Fibroblast of upper back skin (primary cell): ENCODE data around the gene CD2.

Source experiments
- DNase-seq: peaks from one replicate; pipeline ENCODE4 v3.0.0-alpha.2; 2013

The CD2 gene, protein sequence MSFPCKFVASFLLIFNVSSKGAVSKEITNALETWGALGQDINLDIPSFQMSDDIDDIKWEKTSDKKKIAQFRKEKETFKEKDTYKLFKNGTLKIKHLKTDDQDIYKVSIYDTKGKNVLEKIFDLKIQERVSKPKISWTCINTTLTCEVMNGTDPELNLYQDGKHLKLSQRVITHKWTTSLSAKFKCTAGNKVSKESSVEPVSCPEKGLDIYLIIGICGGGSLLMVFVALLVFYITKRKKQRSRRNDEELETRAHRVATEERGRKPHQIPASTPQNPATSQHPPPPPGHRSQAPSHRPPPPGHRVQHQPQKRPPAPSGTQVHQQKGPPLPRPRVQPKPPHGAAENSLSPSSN

DNA sequence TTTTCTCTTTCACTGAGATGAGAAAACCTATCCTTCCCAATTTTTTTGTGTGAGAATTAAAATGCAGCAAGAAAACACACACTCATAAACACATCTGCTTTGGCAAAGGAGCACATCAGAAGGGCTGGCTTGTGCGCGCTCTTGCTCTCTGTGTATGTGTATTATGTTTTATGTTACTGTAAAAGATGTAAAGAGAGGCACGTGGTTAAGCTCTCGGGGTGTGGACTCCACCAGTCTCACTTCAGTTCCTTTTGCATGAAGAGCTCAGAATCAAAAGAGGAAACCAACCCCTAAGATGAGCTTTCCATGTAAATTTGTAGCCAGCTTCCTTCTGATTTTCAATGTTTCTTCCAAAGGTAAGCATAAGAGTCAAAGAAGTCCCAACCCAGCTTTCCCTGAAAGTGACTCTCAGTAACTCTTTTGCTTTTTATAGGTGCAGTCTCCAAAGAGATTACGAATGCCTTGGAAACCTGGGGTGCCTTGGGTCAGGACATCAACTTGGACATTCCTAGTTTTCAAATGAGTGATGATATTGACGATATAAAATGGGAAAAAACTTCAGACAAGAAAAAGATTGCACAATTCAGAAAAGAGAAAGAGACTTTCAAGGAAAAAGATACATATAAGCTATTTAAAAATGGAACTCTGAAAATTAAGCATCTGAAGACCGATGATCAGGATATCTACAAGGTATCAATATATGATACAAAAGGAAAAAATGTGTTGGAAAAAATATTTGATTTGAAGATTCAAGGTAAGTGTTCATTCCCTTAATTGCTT is at the start of gene CD2:
TSS of gene CD2 (plus strand) at position 233 of the 780 bp plus-strand sequence. CDS start at position 296, 63 bp downstream.
- no peak for DNase-seq

- no peak for DNase-seq
These were observed 48.1 kb upstream of the CD2 start for GRCh38 chr1:116706123-116706522.

- no peak for DNase-seq
These were observed 47.4 kb upstream of the CD2 start for GRCh38 chr1:116706841-116707240.

GRCh38 chr1:116708255-116708900 is 45.9 kb upstream of the CD2 start:
- DNase-seq, result no peak

GRCh38 chr1:116709666-116710167 is 44.5 kb upstream of the CD2 start:
- no peak for DNase-seq

DNA sequence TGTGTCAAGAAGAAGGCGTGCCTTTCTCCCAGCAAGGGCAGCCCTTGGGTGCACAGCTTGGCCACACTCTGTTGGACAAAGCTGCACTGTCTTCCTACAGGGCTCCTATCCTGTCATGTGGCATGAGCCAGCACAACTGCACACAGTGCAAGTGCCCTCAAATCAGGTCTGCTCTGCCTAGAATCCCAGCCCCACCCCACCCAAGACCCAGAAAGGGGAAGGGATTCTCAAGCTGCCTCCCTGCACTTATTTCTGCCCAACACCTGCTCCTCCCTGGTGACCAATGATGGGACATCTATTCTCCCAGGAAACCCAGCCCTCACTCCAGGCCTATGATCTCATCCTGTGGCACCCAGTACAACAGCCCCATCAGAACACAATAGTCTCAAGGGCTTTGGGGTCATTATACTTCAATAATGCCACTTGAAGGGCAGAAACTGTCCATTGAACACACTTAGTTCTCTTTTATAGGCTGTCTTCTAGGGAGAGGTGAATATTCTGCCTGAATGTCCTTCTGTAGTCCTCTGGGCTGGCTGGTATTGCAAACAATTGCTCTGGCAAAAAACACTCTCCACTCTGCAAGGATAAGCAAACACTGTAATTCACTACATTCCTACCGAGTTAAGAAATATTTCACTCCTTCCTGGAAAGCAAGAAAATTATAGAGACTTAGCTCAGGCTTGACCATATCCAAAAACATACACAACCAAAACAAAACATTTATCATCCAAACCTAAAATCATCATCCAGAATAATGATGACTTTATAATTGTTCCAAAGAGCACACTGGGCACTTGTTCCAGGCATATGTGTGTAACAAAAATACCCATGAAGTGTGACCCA is 43.6 kb upstream of the CD2 start:
- DNase-seq, result no peak

DNA sequence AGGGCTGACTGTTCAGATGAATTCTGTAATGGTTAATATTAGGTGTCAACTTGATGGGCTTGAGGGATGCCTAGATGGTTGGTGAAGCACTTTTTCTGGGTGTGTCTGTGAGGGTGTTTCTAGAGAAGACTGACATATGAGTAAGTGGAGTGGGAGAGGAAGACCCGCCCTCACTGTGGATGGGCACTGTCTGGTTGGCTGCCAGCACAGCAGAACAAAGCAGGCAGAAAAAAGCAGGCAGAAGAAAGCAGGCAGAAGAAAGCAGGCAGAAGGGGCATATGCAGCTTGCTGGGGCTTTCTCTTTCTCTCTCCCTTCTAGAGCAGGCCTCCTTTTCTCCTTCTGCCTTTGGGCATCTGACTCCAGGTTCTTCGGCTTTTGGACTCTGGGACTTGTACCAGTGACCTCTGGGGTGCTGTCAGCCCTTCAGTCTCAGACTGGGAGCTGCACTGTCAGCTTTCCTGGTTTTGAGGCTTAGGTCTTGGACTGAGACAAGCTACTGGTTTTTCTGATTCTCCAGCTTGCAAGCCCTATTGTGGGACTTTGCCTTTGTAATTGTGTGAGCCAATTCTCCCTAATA is 42.9 kb upstream of the CD2 start:
- no peak for DNase-seq

DNA sequence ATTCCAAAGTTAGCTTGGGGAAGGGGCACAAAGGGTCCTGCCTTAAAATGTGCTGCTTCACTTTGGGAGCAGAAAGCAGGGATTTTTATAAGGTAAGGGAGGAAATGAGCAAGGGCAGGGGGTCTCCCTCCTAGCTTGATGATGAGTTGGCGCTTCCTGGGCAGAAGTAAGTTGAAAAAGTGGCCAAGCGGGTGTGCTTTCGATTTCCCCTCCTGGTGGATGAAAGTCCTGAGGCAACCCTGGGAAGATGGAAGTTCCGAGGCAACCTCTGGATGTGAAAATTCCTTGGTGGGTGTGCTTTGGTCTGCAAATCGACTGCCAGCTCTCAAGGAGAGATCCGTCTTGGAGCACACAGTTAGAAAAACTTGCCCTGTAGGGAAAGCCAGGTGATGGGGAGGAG is 41.7 kb upstream of the CD2 start:
- DNase-seq, result no peak

DNA sequence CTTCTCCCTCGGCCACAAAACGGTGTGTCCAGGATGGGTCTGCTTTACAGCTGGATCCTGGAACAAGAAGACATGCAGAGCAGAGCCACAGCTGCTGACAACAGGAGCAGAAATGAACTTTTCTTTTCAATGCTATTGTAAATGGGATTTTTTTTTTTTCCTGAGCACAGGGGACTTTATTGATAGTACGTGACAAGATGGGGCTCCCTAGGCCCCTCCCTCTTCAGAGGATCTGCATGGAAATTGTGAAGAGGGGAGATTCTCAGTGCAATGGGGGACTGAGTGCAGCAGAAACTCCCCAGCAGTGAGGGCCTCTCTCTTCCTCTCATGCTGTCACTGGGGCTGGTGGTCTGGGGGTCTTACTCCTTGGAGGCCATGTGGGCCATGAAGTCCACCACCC is 40.8 kb upstream of the CD2 start:
- no peak for DNase-seq

- DNase-seq, result no peak
These were observed 37.8 kb upstream of the CD2 start for GRCh38 chr1:116716391-116716790.

- no peak for DNase-seq
These were observed 36.9 kb upstream of the CD2 start for GRCh38 chr1:116717318-116717717.

GRCh38 chr1:116720364-116721038 is 33.7 kb upstream of the CD2 start:
- no peak for DNase-seq

GRCh38 chr1:116721039-116721405 is 33.2 kb upstream of the CD2 start:
- DNase-seq, result no peak

GRCh38 chr1:116721451-116722007 is 32.7 kb upstream of the CD2 start:
- no peak for DNase-seq

- DNase-seq, result no peak
These were observed 32.0 kb upstream of the CD2 start for GRCh38 chr1:116722016-116722838.

GRCh38 chr1:116724765-116725375 is 29.4 kb upstream of the CD2 start:
- DNase-seq, result peak; percentile 62

- peak; percentile 18 for DNase-seq
These were observed 28.4 kb upstream of the CD2 start for GRCh38 chr1:116725798-116726197.

GRCh38 chr1:116726872-116727820 is 27.1 kb upstream of the CD2 start:
- no peak for DNase-seq

GRCh38 chr1:116731439-116731838 is 22.8 kb upstream of the CD2 start:
- no peak for DNase-seq
